HCT116 (cell line): Measurements from ENCODE around the gene CXCR1. TPM values are rescaled to one million over a fixed set of nuclear protein-coding genes. Genes with fewer than 3 reads are reported as not detected.

ENCODE experiments used
- ATAC-seq: fragments of 200-7000 bp; cut with Tn5 transposase; 2 replicates; pipeline ENCODE4 v1.9.1; 2020; ENCODE audit warnings: mild to moderate bottlenecking, moderate library complexity
- BruUV-seq: library from RNA; stranded (reverse); fragments of 400-500 nt; replicated peaks from 2 replicates; lab custom pipeline; 2021; lab: Mats Ljungman, UMichigan
- CTCF ChIA-PET: fragments of 300-600 bp; sonication (Branson Sonifier 250); formaldehyde crosslinking; loops from one replicate; lab custom pipeline; 2021; ENCODE audit warnings: antibody characterized with exemption; lab: Charles Lee
- POLR2A ChIA-PET: fragments of 300-600, 350-600 bp; sonication (Branson Sonifier 250); formaldehyde crosslinking; loops from one replicate; lab custom pipeline; 2021; ENCODE audit warnings: antibody characterized with exemption; lab: Charles Lee
- RAD21 ChIA-PET, 2 experiments: fragments of 300-600 bp; sonication (Branson Sonifier 250); formaldehyde crosslinking; loops; one replicate each; lab custom pipeline; 2023; ENCODE audit warnings: low total read pairs in 2 of 2; ENCODE audit not compliant: uncharacterized antibody in 2 of 2, unreplicated experiment in 2 of 2, low non-redundant PET in 1 of 2; lab: Charles Lee
- DNase-seq: peaks from one replicate; pipeline ENCODE4 v3.0.0-alpha.2; 2010; ENCODE audit warnings: low read depth, low spot score
- H2AFZ ChIP-seq: fragments of 200-600 bp; shearing (Covaris generic), sonication (generic); 2 replicates; pipeline ENCODE4 v1.6.1; 2017; ENCODE audit warnings: low read depth, mixed run types, mixed read lengths, antibody characterized with exemption, low read length; ENCODE audit not compliant: poor library complexity, severe bottlenecking
- H3K27ac ChIP-seq: 2 replicates; pipeline ENCODE4 v1.5.1; 2012; ENCODE audit warnings: low read depth, low read length
- H3K27me3 ChIP-seq: fragments of 200-600 bp; sonication (generic); 2 replicates; pipeline ENCODE4 v1.6.1; 2016; ENCODE audit warnings: mixed run types, low read length, mixed read lengths; ENCODE audit not compliant: insufficient read depth
- H3K36me3 ChIP-seq, 2 experiments: fragments of 200-500 bp in 1 of 2; fragments of 200-600 bp in 1 of 2; sonication (Bioruptor generic) in 1 of 2; sonication (generic) in 1 of 2; 2 replicates each; pipeline versions ENCODE4 v1.5.1 to v1.6.1; 2014 to 2016; ENCODE audit warnings: low read length in 2 of 2, inconsistent platforms in 1 of 2, mixed read lengths in 1 of 2, mixed run types in 1 of 2; ENCODE audit not compliant: insufficient read depth in 2 of 2, control insufficient read depth in 1 of 2
- H3K4me1 ChIP-seq, 2 experiments: fragments of 200-600 bp in 1 of 2; sonication (generic) in 1 of 2; 2 replicates each; pipeline versions ENCODE4 v1.5.1 to v1.6.1; 2012 to 2017; ENCODE audit warnings: low read length in 2 of 2, inconsistent platforms in 1 of 2, mild to moderate bottlenecking in 1 of 2, mixed read lengths in 1 of 2, mixed run types in 1 of 2, moderate library complexity in 1 of 2; ENCODE audit not compliant: insufficient read depth in 2 of 2, control insufficient read depth in 1 of 2
- H3K4me2 ChIP-seq: fragments of 200-600 bp; sonication (generic); 2 replicates; pipeline ENCODE4 v1.6.1; 2017; ENCODE audit warnings: mixed run types, low read length, mixed read lengths
- H3K4me3 ChIP-seq, 2 experiments: fragments of 200-600 bp in 1 of 2; sonication (generic) in 1 of 2; replicated peaks in 1 of 2; 2 replicates each; pipeline ENCODE4 v1.5.1; 2011 to 2016; ENCODE audit warnings: low read length in 2 of 2, control low read depth in 1 of 2, low read depth in 1 of 2, mild to moderate bottlenecking in 1 of 2, mixed read lengths in 1 of 2, mixed run types in 1 of 2
- H3K79me2 ChIP-seq: fragments of 200-600 bp; sonication (generic); 2 replicates; pipeline ENCODE4 v1.6.1; 2017; ENCODE audit warnings: mild to moderate bottlenecking, mixed run types, low read length, moderate library complexity, mixed read lengths; ENCODE audit not compliant: insufficient read depth
- H3K9ac ChIP-seq: fragments of 200-600 bp; sonication (generic); 2 replicates; pipeline ENCODE4 v1.6.1; 2016; ENCODE audit warnings: low read length, mixed read lengths
- H3K9me2 ChIP-seq: fragments of 200-600 bp; sonication (generic), shearing (Covaris generic); 2 replicates; pipeline ENCODE4 v1.6.1; 2017; ENCODE audit warnings: mixed run types, mild to moderate bottlenecking, moderate library complexity; ENCODE audit not compliant: insufficient read depth
- H3K9me3 ChIP-seq, 2 experiments: fragments of 200-500 bp in 1 of 2; fragments of 200-600 bp in 1 of 2; sonication (Bioruptor generic) in 1 of 2; sonication (generic) in 1 of 2; 2 replicates each; pipeline ENCODE4 v1.6.1; 2014 to 2017; ENCODE audit warnings: low read length in 2 of 2, mixed read lengths in 2 of 2, inconsistent platforms in 1 of 2, low read depth in 1 of 2, mild to moderate bottlenecking in 1 of 2, mixed run types in 1 of 2, moderate library complexity in 1 of 2; ENCODE audit not compliant: control insufficient read depth in 1 of 2, insufficient read depth in 1 of 2
- H4K20me1 ChIP-seq: fragments of 200-600 bp; sonication (generic), shearing (Covaris generic); 2 replicates; pipeline ENCODE4 v1.6.1; 2017; ENCODE audit warnings: mixed run types, mild to moderate bottlenecking, moderate library complexity; ENCODE audit not compliant: insufficient read depth
- CBX3 ChIP-seq: IDR thresholded peaks from 2 replicates; pipeline ENCODE4 v1.6.1; 2012; ENCODE audit warnings: low read depth
- CEBPB ChIP-seq: IDR thresholded peaks from 2 replicates; pipeline ENCODE4 v1.6.1; 2012; ENCODE audit warnings: low read depth
- EGR1 ChIP-seq: IDR thresholded peaks from 2 replicates; pipeline ENCODE4 v1.6.1; 2012; ENCODE audit warnings: low read depth
- ELF1 ChIP-seq: IDR thresholded peaks from 2 replicates; pipeline ENCODE4 v1.6.1; 2012; ENCODE audit warnings: low read depth, borderline replicate concordance
- EZH2 ChIP-seq: fragments of 200-600 bp; sonication (generic); IDR thresholded peaks from 2 replicates; pipeline ENCODE4 v1.6.1; 2017; ENCODE audit warnings: antibody characterized with exemption, mixed run types
- FOSL1 ChIP-seq: IDR thresholded peaks from 2 replicates; pipeline ENCODE4 v1.6.1; 2012; ENCODE audit warnings: low read depth
- POLR2A ChIP-seq: IDR thresholded peaks from 2 replicates; pipeline ENCODE4 v1.7.0; 2011; ENCODE audit warnings: borderline replicate concordance; ENCODE audit not compliant: insufficient read depth, insufficient read length; ENCODE audit errors: extremely low read depth
- POLR2AphosphoS5 ChIP-seq: IDR thresholded peaks from 2 replicates; pipeline ENCODE4 v1.6.1; 2011; ENCODE audit warnings: mild to moderate bottlenecking, low read depth, low read length, moderate library complexity
- RAD21 ChIP-seq: IDR thresholded peaks from 2 replicates; pipeline ENCODE4 v1.6.1; 2012; ENCODE audit warnings: low read depth, mild to moderate bottlenecking
- SIN3A ChIP-seq: IDR thresholded peaks from 2 replicates; pipeline ENCODE4 v1.6.1; 2012; ENCODE audit warnings: low read depth
- SP1 ChIP-seq: IDR thresholded peaks from 2 replicates; pipeline ENCODE4 v1.6.1; 2012; ENCODE audit warnings: low read depth
- TCF7L2 ChIP-seq: IDR thresholded peaks from 2 replicates; pipeline ENCODE4 v1.7.0; 2011; ENCODE audit warnings: borderline replicate concordance, inconsistent platforms; ENCODE audit not compliant: insufficient read depth, insufficient read length; ENCODE audit errors: extremely low read depth
- YY1 ChIP-seq: IDR thresholded peaks from 2 replicates; pipeline ENCODE4 v1.6.1; 2011; ENCODE audit warnings: low read length, low read depth, moderate library complexity, mild to moderate bottlenecking; ENCODE audit not compliant: insufficient replicate concordance; ENCODE audit errors: extremely low read depth
- ZFX ChIP-seq: fragments of 450-650 bp; IDR thresholded peaks from 2 replicates; pipeline ENCODE4 v1.6.1; 2017
- ZNF274 ChIP-seq: fragments of 200-500 bp; sonication (Bioruptor generic); IDR thresholded peaks from 2 replicates; pipeline ENCODE4 v1.6.1; 2014; ENCODE audit warnings: mild to moderate bottlenecking, low read depth, low read length, inconsistent platforms
- intact Hi-C: fragments of 100-400 bp; cut with micrococcal nuclease; formaldehyde crosslinking; loops from 2 replicates; pipeline ENCODE4 v1.10.0; 2022
- total RNA-seq: library from RNA; stranded (reverse); gene quantifications from one replicate; pipeline ENCODE4 v1.2.1, GENCODE V29; 2021; ENCODE audit not compliant: unreplicated experiment
- TF ChIP-seq, protein P1 (sequence below): IDR thresholded peaks from 2 replicates; pipeline ENCODE4 v1.6.1; 2012; ENCODE audit warnings: low read depth
- TF ChIP-seq, protein P2 (sequence below), 3 experiments: fragments of 200-600 bp in 1 of 3; sonication (generic) in 1 of 3; IDR thresholded peaks in 2 of 3; conservative IDR thresholded peaks in 1 of 3; 2 replicates each; pipeline ENCODE4 v1.5.1; 2012 to 2017; ENCODE audit warnings: low read depth in 2 of 3, low read length in 2 of 3, antibody characterized with exemption in 1 of 3, borderline replicate concordance in 1 of 3, control low read depth in 1 of 3, mild to moderate bottlenecking in 1 of 3, mixed read lengths in 1 of 3, mixed run types in 1 of 3, moderate library complexity in 1 of 3; ENCODE audit not compliant: insufficient read depth in 1 of 3
- TF ChIP-seq, protein P3 (sequence below): IDR thresholded peaks from 2 replicates; pipeline ENCODE4 v1.6.1; 2012

The CXCR1 gene
- total RNA-seq, 1 experiment from 2014 or later: not detected

DNA sequence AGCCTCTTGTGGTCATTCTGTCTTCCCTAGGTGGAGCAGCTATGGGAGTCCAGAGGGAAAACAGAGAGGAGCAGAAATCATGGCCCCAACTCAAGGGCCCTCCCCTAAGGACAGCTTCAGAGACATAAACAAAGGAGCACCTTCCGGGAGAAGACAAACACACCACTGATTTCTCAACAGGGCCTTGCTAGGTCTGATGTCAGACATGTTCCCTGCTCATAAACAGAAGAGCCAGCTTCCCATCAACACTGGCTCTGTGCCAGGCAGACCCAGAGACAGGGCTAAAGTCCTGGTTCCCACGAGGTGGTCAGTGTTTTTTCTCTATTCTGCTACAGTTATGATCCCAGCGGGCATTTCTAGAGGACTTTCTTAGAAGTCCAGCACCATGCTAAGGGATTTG, 21.6 kb downstream of the CXCR1 start:
- Histone ChIP-seq H3K9ac (no peak overlapping the region), H3K9me2 (no peaks in the 10 kb centered on the region; the same call in 1 of the 2 replicates), H3K4me3 (no peak overlapping the region), H3K4me2 (no peak overlapping the region), H3K27me3 (0 out of 2 replicates have a peak, but pooled peaks cover 6% of the 10 kb centered on the region), H3K36me3 (no peaks in the 10 kb centered on the region), H3K4me1 (no peaks in the 10 kb centered on the region; a peak in 1 of 4 replicates), H3K79me2 (no peaks in the 10 kb centered on the region)
- CTCF ChIA-PET: no interaction called here
- RAD21 ChIA-PET: no interaction called here
- POLR2A ChIA-PET: no interaction called here
- intact Hi-C loops: no loop called here
- ATAC-seq: no peak
- TF ChIP-seq ELF1 (no peak), FOSL1 (no peak), TCF7L2 (no peak), ZNF274 (no peak), CBX3 (no peak), SIN3A (no peak), SP1 (no peak), RAD21 (no peak), EGR1 (no peak), EZH2 (no peak), CEBPB (no peak), YY1 (no peak), POLR2AphosphoS5 (no peak), POLR2A (no peak), ZFX (no peak)
- TF ChIP-seq, protein P1, sequence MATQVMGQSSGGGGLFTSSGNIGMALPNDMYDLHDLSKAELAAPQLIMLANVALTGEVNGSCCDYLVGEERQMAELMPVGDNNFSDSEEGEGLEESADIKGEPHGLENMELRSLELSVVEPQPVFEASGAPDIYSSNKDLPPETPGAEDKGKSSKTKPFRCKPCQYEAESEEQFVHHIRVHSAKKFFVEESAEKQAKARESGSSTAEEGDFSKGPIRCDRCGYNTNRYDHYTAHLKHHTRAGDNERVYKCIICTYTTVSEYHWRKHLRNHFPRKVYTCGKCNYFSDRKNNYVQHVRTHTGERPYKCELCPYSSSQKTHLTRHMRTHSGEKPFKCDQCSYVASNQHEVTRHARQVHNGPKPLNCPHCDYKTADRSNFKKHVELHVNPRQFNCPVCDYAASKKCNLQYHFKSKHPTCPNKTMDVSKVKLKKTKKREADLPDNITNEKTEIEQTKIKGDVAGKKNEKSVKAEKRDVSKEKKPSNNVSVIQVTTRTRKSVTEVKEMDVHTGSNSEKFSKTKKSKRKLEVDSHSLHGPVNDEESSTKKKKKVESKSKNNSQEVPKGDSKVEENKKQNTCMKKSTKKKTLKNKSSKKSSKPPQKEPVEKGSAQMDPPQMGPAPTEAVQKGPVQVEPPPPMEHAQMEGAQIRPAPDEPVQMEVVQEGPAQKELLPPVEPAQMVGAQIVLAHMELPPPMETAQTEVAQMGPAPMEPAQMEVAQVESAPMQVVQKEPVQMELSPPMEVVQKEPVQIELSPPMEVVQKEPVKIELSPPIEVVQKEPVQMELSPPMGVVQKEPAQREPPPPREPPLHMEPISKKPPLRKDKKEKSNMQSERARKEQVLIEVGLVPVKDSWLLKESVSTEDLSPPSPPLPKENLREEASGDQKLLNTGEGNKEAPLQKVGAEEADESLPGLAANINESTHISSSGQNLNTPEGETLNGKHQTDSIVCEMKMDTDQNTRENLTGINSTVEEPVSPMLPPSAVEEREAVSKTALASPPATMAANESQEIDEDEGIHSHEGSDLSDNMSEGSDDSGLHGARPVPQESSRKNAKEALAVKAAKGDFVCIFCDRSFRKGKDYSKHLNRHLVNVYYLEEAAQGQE: no peak
- TF ChIP-seq, protein P2, sequence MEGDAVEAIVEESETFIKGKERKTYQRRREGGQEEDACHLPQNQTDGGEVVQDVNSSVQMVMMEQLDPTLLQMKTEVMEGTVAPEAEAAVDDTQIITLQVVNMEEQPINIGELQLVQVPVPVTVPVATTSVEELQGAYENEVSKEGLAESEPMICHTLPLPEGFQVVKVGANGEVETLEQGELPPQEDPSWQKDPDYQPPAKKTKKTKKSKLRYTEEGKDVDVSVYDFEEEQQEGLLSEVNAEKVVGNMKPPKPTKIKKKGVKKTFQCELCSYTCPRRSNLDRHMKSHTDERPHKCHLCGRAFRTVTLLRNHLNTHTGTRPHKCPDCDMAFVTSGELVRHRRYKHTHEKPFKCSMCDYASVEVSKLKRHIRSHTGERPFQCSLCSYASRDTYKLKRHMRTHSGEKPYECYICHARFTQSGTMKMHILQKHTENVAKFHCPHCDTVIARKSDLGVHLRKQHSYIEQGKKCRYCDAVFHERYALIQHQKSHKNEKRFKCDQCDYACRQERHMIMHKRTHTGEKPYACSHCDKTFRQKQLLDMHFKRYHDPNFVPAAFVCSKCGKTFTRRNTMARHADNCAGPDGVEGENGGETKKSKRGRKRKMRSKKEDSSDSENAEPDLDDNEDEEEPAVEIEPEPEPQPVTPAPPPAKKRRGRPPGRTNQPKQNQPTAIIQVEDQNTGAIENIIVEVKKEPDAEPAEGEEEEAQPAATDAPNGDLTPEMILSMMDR (IDR thresholded peaks at IDR 0.05 in 2 of 3, conservative IDR thresholded peaks at IDR 0.05 in 1 of 3; ENCODE audit: borderline replicate concordance in 1 of 3, insufficient read depth in 1 of 3, low read depth in 2 of 3, low read length in 2 of 3): no peak
- TF ChIP-seq, protein P3, sequence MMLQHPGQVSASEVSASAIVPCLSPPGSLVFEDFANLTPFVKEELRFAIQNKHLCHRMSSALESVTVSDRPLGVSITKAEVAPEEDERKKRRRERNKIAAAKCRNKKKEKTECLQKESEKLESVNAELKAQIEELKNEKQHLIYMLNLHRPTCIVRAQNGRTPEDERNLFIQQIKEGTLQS: no peak
- TF ChIP-seq, all 23 proteins: peak for 0
- no peak overlapping the region for H3K27ac ChIP-seq
- no peaks in the 10 kb centered on the region for H4K20me1 ChIP-seq
- no peaks in the 10 kb centered on the region for H3K9me3 ChIP-seq
- DNase-seq: no peak
- H2AFZ ChIP-seq: no peak overlapping the region
- BruUV-seq: no TSS peak
